Upper lobe of left lung (tissue), 6 donors: Measurements from ENCODE around the gene CTU1. TPM values are rescaled to one million over a fixed set of nuclear protein-coding genes. Genes with fewer than 3 reads are reported as not detected.
"Not testable (repeated sequence)": the region's sequence is repeated elsewhere in the genome, so short reads cannot be mapped to it uniquely, and the experiment has no call there.

Experiments
- ATAC-seq, 2 donors: fragments of 200-7000 bp; cut with Tn5 transposase; one replicate each; pipeline ENCODE4 v1.9.1; 2022; ENCODE audit warnings: mild to moderate bottlenecking in 2 of 2, moderate library complexity in 2 of 2; ENCODE audit not compliant: low FRiP score in 2 of 2
- DNase-seq, 2 donors: peaks; one replicate each; pipeline ENCODE4 v3.0.0-alpha.2; 2019 to 2020
- H3K27ac ChIP-seq, 4 donors: fragments of 200-600 bp; sonication (generic); one replicate each; pipeline ENCODE4 v1.5.1; 2016 to 2019
- H3K27me3 ChIP-seq, 4 donors: fragments of 200-600 bp; sonication (generic); one replicate each; pipeline ENCODE4 v1.5.1; 2017 to 2019
- H3K36me3 ChIP-seq, 4 donors: fragments of 200-600 bp; sonication (generic); one replicate each; pipeline ENCODE4 v1.5.1; 2016 to 2019
- H3K4me1 ChIP-seq, 4 donors: fragments of 200-600 bp; sonication (generic); one replicate each; pipeline ENCODE4 v1.5.1; 2018 to 2019
- H3K4me3 ChIP-seq, 4 donors: fragments of 200-600 bp; sonication (generic); one replicate each; pipeline ENCODE4 v1.5.1; 2017 to 2019; ENCODE audit warnings: mild to moderate bottlenecking in 2 of 4, moderate library complexity in 1 of 4
- H3K9me3 ChIP-seq, 4 donors: fragments of 200-600 bp; sonication (generic); one replicate each; pipeline ENCODE4 v1.5.1; 2018 to 2019
- EP300 ChIP-seq, 4 donors: sonication (generic); formaldehyde crosslinking; IDR thresholded peaks; one replicate each; pipeline ENCODE4 v1.5.1; 2017; ENCODE audit warnings: antibody characterized with exemption in 4 of 4, control low read depth in 2 of 4
- POLR2A ChIP-seq, 4 donors: fragments of 450-650 bp; IDR thresholded peaks; one replicate each; pipeline ENCODE4 v1.5.1; 2016 to 2017; ENCODE audit warnings: antibody characterized with exemption in 4 of 4, mild to moderate bottlenecking in 2 of 4
- POLR2AphosphoS5 ChIP-seq, 2 donors: sonication (generic); formaldehyde crosslinking; IDR thresholded peaks; one replicate each; pipeline ENCODE4 v1.5.1; 2017; ENCODE audit warnings: antibody characterized with exemption in 2 of 2
- WGBS, 2 donors: methylation state at CpG; one replicate each; pipeline ENCODE4 v1.1.5; 2017 to 2018; 5-methylcytosine and 5-hydroxymethylcytosine counted together
- total RNA-seq, 6 donors: library from RNA; depleted of rRNA in 4 of 6; stranded (reverse); fragments of >200 nt in 4 of 6; gene quantifications; one replicate each; pipeline versions ENCODE4 v1.1.0 to v1.2.1, GENCODE V29; 2016 to 2021
- TF ChIP-seq, protein P1 (sequence below), 6 experiments: fragments of 450-650 bp in 4 of 6; fragments of 200-600 bp in 2 of 6; sonication (generic) in 2 of 6; IDR thresholded peaks; one replicate each; pipeline ENCODE4 v1.5.1; 2016 to 2019; ENCODE audit warnings: antibody characterized with exemption in 6 of 6
- donor health status: DM: no; HTN: no; CAD: no; lungs with moderate emphysema.
- donor health status: DM: no; HTN: yes; CAD: no; lungs with severe emphysema.

CTU1 gene
- total RNA-seq, 6 donors from 2014 or later: 9.5 to 23.0 (median 15.1) TPM

DNA sequence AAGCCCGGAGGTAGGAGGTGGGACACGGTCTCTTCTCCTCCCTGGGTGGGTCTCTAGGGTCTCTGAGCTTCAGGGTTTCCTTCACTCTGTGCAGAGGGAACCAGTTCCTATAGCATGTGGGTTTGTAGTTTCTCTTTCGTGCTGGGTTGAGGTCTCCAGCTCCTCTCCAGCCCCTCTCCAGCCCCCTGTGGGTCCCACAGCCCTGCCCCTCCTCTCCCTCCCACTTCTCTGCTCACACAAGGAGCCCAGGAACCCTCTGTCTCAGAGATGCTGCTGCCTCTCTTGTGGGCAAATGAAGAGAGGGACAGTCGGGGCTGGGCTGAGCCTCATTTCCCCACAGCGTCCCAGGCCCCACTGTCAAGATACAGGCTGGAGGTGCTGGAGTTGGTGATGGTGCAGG is 35.3 kb upstream of the CTU1 start:
- H3K9me3 ChIP-seq: no peaks in the 10 kb centered on the region
- H3K4me1 ChIP-seq: peaks cover 0 to 14% (median 8%) of the 10 kb centered on the region in 4 donors
- no peaks in the 10 kb centered on the region for H3K36me3 ChIP-seq
- DNase-seq (no peak), ATAC-seq (no peak)
- peak overlapping the region in 2 of 4 donors; percentile 7 to 82 for H3K27ac ChIP-seq
- no peak for TF ChIP-seq POLR2AphosphoS5 (IDR thresholded peaks at IDR 0.05)
- TF ChIP-seq, protein P1, sequence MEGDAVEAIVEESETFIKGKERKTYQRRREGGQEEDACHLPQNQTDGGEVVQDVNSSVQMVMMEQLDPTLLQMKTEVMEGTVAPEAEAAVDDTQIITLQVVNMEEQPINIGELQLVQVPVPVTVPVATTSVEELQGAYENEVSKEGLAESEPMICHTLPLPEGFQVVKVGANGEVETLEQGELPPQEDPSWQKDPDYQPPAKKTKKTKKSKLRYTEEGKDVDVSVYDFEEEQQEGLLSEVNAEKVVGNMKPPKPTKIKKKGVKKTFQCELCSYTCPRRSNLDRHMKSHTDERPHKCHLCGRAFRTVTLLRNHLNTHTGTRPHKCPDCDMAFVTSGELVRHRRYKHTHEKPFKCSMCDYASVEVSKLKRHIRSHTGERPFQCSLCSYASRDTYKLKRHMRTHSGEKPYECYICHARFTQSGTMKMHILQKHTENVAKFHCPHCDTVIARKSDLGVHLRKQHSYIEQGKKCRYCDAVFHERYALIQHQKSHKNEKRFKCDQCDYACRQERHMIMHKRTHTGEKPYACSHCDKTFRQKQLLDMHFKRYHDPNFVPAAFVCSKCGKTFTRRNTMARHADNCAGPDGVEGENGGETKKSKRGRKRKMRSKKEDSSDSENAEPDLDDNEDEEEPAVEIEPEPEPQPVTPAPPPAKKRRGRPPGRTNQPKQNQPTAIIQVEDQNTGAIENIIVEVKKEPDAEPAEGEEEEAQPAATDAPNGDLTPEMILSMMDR (IDR thresholded peaks at IDR 0.05): no peak
- no peak for TF ChIP-seq POLR2A (IDR thresholded peaks at IDR 0.05)
- no peak for TF ChIP-seq EP300 (IDR thresholded peaks at IDR 0.05)
- no peak overlapping the region for H3K4me3 ChIP-seq
- no peaks in the 10 kb centered on the region for H3K27me3 ChIP-seq
- WGBS, 2 donors: 75 to 83% methylated on average over 2 to 5 of the region's 5 CpGs

DNA sequence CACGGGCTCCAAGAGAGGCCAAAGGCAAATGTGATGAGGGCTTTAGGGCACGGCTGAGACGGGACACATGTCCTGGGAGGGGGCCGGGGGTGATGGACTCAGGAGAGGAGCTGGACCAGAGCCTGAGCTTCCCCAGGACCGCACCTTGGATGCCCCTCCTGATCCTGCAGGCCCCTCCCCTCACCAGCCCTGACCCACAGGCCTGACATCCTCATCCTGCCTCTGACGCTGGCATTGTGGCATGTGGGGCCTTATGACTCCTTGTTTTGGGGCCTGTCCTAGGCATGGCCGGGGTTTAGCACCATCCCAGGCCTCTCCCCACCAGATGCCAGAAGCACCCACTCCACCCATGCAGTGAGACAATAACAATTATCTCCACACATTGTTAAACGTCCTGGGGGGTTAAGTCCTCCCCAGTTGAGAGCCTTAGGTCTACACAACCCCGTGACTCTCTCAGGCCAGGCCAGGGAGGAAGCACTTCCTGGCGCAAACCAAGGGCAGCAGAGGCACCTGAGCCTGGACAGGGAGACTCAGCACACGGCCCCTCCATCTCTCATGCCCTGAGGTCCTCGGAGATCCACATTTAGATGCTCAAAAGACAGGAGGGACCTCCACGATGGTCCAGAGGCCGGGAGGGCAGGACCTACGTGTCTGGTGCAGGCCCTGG is 34.7 kb upstream of the CTU1 start:
- not testable (repeated sequence) for H3K9me3 ChIP-seq, ATAC-seq, H3K27me3 ChIP-seq, DNase-seq, H3K36me3 ChIP-seq
- H3K4me1 ChIP-seq: peaks cover 0 to 14% (median 11%) of the 10 kb centered on the region in 4 donors
- peak overlapping the region in 1 of 4 donors; percentile 5 for H3K4me3 ChIP-seq
- H3K27ac ChIP-seq: peak overlapping the region in 3 of 4 donors; percentile 35 to 82 (median 69)
- 72 to 77% methylated on average over 7 to 13 of the region's 15 CpGs for WGBS, 2 donors

DNA sequence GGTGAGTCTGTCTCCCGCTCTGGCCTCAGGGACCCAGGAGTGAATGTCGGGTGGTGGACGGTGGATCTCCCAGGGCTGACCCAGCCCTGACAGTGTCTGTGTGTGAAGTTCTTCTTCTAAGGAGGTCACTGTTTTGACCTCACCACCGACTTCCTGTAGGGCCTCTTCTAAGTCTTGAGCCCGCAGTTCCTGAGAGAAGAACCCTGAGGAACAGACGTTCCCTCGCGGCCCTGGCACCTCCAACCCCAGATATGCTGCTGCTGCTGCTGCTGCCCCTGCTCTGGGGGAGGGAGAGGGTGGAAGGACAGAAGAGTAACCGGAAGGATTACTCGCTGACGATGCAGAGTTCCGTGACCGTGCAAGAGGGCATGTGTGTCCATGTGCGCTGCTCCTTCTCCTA is 33.9 kb upstream of the CTU1 start, which contains the start of gene SIGLEC7:
Gene SIGLEC7 (plus strand): TSS at position 183 of the 400 bp plus-strand sequence. CDS start 69 bp downstream, at position 252.
- no peaks in the 10 kb centered on the region for H3K36me3 ChIP-seq
- H3K9me3 ChIP-seq: no peaks in the 10 kb centered on the region
- H3K27me3 ChIP-seq: no peaks in the 10 kb centered on the region
- no peak for DNase-seq
- 60 to 61% methylated on average over 12 to 14 of the region's 14 CpGs for WGBS, 2 donors
- peaks cover 0 to 16% (median 14%) of the 10 kb centered on the region in 4 donors for H3K4me1 ChIP-seq
- H3K27ac ChIP-seq: peak within 1 kb of the TSS; percentile 36 to 82 (median 67)
- ATAC-seq: peak in 1 of 2 donors; percentile 54
- peak in 1 of 4 donors; percentile 68 for TF ChIP-seq POLR2A (IDR thresholded peaks at IDR 0.05)
- no peak for TF ChIP-seq EP300 (IDR thresholded peaks at IDR 0.05)
- TF ChIP-seq, protein P1 (IDR thresholded peaks at IDR 0.05): no peak
- peak in 1 of 2 donors; percentile 58 for TF ChIP-seq POLR2AphosphoS5 (IDR thresholded peaks at IDR 0.05)
- peak within 1 kb of the TSS in 1 of 4 donors; percentile 5 for H3K4me3 ChIP-seq

DNA sequence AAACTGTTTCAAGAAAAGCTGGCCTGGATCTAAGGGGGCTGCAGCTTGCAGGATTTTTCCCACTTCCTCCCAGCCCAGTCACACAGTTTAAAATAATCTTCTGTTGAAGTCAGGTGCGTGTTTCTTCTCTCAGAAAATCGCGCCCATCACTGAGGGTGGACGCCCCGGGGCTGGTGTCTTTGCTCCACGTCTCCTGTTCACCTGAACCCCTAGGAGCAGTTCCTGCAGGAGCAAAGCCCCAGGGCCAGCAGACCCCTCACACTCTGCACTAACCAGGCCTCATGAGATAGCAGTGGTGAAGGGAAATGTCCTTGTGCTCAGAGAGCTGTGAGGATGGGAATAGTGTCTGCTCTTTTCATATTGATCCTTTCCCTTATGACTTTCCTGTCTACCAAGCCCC is 33.0 kb upstream of the CTU1 start:
- Histone ChIP-seq H3K27ac (peak overlapping the region in 3 of 4 donors; percentile 36 to 82 (median 78)), H3K36me3 (no peaks in the 10 kb centered on the region), H3K4me3 (no peak overlapping the region), H3K9me3 (no peaks in the 10 kb centered on the region), H3K4me1 (peaks cover 0 to 16% (median 14%) of the 10 kb centered on the region in 4 donors), H3K27me3 (no peaks in the 10 kb centered on the region)
- no peak for DNase-seq
- TF ChIP-seq EP300 (IDR thresholded peaks at IDR 0.05) (no peak), POLR2A (IDR thresholded peaks at IDR 0.05) (no peak), POLR2AphosphoS5 (IDR thresholded peaks at IDR 0.05) (no peak)
- TF ChIP-seq, protein P1 (IDR thresholded peaks at IDR 0.05): no peak
- WGBS, 2 donors: 72 to 79% methylated on average over 6 of the region's 6 CpGs
- no peak for ATAC-seq

DNA sequence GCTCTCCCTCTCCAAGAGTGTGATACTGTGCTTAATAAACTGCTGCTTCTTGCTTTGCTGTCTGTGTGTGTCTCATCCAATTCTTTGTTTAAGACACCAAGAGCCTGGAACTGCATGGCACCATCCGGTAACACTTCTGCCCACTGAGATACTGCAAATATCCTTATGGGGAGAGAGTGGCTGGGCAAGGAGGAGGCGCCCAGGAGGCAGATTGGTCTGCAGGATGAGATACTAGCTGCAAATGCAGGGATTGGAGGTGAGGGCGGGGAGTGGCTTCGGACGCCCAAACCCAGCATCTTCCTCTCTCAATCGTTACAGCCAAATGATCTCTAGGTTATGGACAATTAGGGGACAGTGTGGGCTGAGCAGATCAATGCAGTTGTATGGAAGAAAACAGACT is 32.2 kb upstream of the CTU1 start:
- 31 to 36% methylated on average over 6 of the region's 6 CpGs for WGBS, 2 donors
- Histone ChIP-seq H3K9me3 (no peaks in the 10 kb centered on the region), H3K27ac (peak overlapping the region in 1 of 4 donors; percentile 78), H3K36me3 (no peaks in the 10 kb centered on the region), H3K4me3 (no peak overlapping the region), H3K4me1 (peaks cover 0 to 16% (median 14%) of the 10 kb centered on the region in 4 donors), H3K27me3 (no peaks in the 10 kb centered on the region)
- ATAC-seq (no peak), DNase-seq (no peak)
- no peak for TF ChIP-seq POLR2A (IDR thresholded peaks at IDR 0.05)
- no peak for TF ChIP-seq EP300 (IDR thresholded peaks at IDR 0.05)
- TF ChIP-seq POLR2AphosphoS5 (IDR thresholded peaks at IDR 0.05): no peak
- TF ChIP-seq, protein P1 (IDR thresholded peaks at IDR 0.05): no peak
